CD4-positive, alpha-beta T cell treated with Interleukin-4 for 4 hours (primary cell): ENCODE measurements around the gene RRM1.
"Not testable (repeated sequence)": the region's sequence is repeated elsewhere in the genome, so short reads cannot be mapped to it uniquely, and the experiment has no call there.

ENCODE experiments used
- DNase-seq: peaks from one replicate; pipeline ENCODE4 v3.0.0-alpha.2; 2020

Gene RRM1

GRCh38 chr11:4146070-4146771, 51.6 kb downstream of the RRM1 start:
- no peak for DNase-seq

- no peak for DNase-seq
Observed at GRCh38 chr11:4146772-4147098, 52.1 kb downstream of the RRM1 start.

- no peak for DNase-seq
Observed at GRCh38 chr11:4154503-4154902, 59.9 kb downstream of the RRM1 start.

- no peak for DNase-seq
Observed at GRCh38 chr11:4156571-4156970, 62.0 kb downstream of the RRM1 start.

GRCh38 chr11:4158818-4159217, 64.2 kb downstream of the RRM1 start:
- not testable (repeated sequence) for DNase-seq

GRCh38 chr11:4161305-4161704, 66.7 kb downstream of the RRM1 start:
- DNase-seq = no peak

- no peak for DNase-seq
Observed at GRCh38 chr11:4164884-4165590, 70.4 kb downstream of the RRM1 start.

- no peak for DNase-seq
Observed at GRCh38 chr11:4167292-4167691, 72.7 kb downstream of the RRM1 start.

GRCh38 chr11:4167758-4168157, 73.2 kb downstream of the RRM1 start:
- no peak for DNase-seq

GRCh38 chr11:4175620-4176350, 81.2 kb downstream of the RRM1 start:
- not testable (repeated sequence) for DNase-seq

- DNase-seq = no peak
Observed at GRCh38 chr11:4178813-4179662, 84.4 kb downstream of the RRM1 start.

GRCh38 chr11:4180441-4181183, 86.0 kb downstream of the RRM1 start:
- DNase-seq = no peak

GRCh38 chr11:4181782-4182721, 87.5 kb downstream of the RRM1 start:
- no peak for DNase-seq

GRCh38 chr11:4183410-4184057, 88.9 kb downstream of the RRM1 start:
- no peak for DNase-seq

- no peak for DNase-seq
Observed at GRCh38 chr11:4184163-4184916, 89.7 kb downstream of the RRM1 start.

- DNase-seq = no peak
Observed at GRCh38 chr11:4185561-4185960, 91.0 kb downstream of the RRM1 start.

- DNase-seq = no peak
Observed at GRCh38 chr11:4186464-4187054, 92.0 kb downstream of the RRM1 start.

- DNase-seq = peak; percentile 68
Observed at GRCh38 chr11:4187055-4187988, 92.7 kb downstream of the RRM1 start.
